NCI-H146 treated with DMSO at 0.1 percent for 48 hours (cell line): ENCODE results near the gene MRAS.
"Not testable (repeated sequence)": the region's sequence is repeated elsewhere in the genome, so short reads cannot be mapped to it uniquely, and the experiment has no call there.

ENCODE experiments used
- DNase-seq: peaks from one replicate; lab custom pipeline; 2025; ENCODE audit not compliant: unreplicated experiment; lab: John Stamatoyannopoulos, UW

Gene MRAS

DNA sequence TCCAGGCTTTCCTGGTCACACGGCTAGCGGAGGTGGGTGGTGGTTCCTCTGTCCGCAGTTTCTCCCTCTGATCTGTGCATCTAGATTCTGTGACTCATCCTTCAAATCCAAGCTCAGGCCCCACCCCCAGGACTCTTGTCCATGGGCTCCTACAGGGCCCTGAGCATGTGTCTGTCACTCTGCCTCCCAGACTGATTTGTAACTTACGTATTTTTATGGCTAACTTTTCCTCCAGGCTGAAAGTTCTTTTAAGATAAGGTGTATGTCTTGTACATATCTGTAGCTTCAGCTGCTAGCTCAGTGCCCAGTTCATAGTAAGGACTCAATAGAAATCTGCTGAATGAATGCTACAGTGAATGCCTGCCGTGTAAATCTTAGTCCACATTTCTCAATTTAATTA is 94.1 kb downstream of the MRAS start:
- no peak for DNase-seq

DNA sequence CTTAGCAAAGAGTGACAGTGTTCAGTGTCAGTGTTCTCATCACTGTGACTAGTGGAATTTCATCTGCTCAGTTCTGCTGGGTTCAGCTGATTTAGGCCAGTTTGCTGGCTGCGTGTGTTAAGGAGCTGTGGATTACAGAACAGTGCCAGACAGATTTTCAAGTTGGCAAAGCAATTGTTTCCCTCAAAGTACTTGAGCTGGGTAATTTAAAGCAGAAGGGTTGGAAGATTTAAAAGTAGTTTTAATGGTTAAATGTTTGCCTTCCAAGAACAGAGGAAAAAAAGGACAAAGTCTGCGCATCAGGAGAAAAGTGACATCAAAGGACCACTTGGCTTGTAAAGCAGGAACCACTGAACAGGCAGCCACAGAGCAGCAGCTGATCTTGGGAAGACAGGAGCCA is 94.7 kb downstream of the MRAS start:
- no peak for DNase-seq

DNA sequence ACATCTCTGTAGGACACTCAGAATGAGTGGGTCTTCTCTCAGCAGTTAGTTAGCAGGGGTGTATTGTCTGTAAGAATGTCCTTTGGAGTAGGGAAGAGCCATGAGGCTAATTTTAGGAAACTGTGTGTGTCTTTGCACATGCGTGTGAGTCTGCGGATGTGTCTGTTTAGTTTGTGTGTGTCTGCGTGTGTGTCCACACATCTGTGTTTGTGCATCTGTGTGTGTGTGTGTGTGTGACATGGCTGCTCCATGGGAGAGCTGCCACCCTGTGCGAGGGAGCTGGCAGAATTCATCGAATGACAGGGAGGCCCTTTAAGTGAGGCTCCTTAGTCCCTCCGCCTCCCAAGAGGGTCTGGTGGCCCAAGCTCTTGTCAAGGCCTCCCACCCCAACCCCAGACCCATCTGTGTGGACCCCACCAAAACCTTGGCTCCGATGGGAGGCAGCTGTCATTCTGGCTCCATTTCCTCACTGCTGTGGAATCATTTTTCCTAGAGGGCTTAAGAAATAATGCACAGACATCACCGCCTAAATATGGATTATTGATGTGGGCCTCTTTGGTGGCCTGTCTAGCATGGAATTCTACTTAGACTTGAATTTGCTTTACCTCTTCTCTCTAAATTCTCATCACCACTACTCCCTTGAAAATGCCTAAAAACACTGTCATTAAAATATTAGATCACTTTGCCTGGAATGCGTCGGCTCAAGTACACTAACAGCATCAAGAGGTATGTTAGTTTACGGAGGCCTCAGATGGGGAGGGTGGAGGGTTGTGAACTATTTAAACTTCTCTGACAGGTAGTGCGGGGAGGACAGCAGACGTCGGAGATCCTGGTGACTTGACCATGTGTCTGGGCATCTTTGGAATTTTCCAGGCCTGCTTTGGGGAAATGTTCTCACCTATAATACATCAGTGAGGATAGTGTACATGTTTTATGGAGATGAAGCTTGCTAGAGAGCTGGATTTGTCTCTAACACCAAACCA is 95.4 kb downstream of the MRAS start:
- no peak for DNase-seq

DNA sequence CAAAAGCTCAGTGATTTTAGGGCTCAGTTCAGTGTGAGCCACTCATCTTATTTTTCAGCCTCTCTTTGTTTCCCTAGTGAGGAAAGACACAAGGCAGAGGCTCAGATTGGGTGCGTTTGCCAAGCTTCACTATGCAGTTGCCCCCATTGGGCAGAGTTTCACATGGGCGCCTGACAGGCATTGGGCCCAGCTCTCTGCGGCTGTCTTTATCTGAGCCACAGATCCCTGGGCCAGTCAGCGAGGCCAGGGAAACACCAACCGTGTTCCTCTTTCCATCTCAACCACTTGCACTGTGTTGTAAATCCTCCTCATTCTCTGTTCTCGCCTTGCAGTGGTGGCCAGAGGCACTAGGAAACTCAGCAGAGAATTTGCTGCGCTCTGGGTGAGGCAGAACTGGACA is 96.9 kb downstream of the MRAS start:
- DNase-seq: no peak

DNA sequence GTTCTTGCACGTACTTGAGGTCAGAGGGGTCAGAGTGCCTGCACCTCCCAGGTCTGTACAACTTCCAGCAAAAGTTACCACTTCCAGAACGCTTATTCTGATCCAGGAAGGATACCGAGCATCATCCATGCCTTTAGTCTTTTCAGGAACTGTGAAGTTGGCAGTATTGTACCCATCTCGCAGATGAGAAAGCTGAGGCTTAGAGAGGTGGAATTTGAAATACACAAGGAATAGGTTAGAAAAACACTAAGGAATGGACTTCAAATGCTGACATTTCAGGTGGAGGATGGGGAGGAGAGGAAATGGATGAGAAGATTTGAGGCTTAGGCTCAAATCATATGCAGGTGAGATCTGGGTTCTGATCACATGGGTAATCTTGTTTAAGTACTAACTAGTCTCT is 97.3 kb downstream of the MRAS start:
- no peak for DNase-seq

DNA sequence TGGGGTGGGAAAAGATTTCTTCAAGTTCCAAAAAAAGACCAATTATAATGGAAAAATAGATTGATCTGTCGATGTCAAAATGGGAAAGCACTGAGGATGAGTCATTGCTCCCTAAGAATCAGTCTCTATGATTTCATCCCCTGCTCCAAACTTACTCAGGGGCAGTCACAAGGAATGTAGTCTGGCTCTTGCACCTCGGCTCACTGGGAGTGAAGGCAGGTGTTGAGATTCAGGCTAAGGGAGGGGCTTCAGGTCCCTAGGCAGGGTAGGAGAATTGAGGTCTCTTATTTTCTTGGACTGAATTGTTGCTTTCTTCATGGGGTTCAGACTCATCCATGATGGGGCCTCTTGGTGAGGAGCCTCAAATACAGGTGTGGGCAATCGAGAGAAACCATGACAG is 100.3 kb downstream of the MRAS start:
- no peak for DNase-seq

DNA sequence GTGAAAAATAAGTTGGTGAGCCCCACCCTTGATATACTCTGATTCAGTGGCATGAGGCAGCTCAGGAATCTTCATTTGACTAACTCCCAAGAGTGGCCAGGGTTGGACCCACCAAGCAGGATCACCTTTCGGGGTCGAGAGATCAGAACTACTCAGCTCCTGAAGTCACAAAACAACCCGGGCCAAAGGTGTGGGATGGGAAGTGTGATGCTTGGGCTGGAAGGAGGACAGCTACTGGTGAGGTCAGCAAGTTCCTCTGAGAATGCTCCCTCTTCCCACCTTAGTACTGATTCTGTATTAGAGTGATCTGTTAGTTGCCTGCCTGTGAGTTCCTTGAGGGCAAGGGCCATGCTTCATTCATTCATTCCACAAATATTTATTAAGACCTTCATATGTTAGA is 101.1 kb downstream of the MRAS start:
- no peak for DNase-seq

DNA sequence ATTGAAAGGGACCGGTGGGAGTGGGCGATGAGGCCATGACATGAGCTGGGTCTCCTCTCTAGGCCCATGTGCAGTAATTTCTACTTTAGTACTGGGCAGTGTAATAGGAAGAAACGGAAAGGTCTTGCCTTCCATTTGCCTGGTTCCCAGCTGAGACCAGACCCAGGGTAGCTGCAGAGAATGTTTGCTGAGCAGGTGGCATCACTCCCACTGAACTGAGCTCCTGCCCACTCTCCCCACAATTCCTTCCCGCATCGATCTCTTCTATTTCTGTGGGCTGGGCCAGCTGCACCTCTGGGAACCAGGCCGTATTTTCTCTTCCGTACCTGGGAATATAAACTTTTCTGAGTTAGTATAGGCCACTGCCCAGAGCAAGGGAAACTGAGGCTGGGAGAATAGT is 101.8 kb downstream of the MRAS start:
- no peak for DNase-seq

DNA sequence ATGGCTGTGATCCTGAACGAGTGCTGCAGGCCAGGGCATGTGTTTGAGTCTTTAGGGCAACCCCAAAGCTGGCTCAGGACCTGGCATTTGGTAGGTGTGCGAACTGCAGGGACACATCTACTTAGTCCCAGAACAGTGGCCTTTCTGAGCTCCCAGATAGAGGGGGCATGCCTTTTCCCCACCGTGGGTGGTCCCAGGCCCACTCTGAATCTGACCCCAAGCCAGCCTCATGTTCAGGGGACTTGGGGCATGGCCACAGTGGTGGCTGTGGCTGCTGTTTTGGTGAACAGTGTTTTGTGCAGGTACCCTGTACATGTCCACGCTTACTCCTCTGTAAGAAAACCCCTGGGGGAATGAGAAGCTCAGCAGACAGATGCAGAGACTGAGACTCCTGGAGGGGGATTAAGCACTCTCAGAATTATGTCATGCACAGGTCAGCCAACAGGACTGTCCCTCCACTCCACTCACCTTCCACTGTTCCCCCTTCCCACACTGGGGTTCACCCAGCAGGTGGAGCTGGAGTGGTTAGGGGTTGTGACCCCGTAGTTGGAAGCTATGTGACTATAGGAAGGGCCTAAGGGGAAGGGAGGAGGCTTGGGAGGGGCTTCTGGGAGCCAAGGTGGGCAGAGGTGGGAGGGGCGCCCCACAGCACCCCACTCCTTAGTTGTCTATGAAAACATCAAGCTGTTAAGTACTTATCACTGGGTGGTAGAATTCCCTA is 102.5 kb downstream of the MRAS start:
- DNase-seq: no peak

DNA sequence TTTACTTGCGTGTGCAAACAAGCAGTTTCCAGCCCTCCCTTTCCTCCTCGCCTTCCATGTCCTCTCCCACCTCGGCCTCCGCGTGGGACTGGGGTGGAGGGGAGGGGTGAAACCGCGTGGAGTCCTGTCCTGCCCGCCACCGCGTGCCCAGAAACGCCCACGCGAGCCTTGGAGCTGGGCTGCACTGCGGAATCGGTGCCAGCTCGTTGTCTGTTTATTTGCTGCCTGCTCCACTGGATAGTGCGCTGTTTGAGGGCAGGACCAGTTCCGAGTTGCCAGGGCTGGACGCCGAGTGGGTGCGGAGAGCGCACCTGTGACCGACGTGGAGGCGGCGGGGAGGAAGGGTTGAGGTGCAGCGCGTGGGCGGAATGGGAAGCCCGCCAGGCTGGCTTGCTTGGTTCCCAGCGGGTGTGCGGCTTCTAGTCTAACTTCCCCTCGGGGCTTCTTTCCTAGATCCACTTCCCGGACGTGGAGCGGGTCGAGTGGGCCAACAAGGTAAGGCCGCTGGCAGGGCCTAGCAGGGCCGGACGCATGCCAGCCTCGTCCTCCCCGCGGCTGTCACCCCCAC is 103.3 kb downstream of the MRAS start:
- DNase-seq: no peak

DNA sequence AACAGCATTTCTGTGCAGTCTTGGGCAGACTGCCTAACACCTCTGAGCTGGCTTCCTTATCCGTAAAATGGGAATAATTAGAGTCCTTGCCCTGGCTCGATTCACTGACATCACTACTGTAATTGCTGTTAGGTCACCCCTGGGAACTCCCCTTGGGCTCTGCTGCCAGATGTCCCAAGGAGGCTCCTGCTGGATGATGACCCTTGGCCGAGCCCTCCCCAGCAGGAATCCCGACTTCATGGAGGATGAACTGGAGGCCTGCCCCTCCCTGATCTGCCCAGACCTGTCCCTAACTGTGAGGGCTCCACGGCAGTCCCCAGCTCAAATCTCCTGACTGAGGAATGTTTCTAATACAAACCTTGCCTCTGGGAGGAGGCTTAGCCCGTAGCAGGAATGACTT is 104.1 kb downstream of the MRAS start:
- no peak for DNase-seq

DNA sequence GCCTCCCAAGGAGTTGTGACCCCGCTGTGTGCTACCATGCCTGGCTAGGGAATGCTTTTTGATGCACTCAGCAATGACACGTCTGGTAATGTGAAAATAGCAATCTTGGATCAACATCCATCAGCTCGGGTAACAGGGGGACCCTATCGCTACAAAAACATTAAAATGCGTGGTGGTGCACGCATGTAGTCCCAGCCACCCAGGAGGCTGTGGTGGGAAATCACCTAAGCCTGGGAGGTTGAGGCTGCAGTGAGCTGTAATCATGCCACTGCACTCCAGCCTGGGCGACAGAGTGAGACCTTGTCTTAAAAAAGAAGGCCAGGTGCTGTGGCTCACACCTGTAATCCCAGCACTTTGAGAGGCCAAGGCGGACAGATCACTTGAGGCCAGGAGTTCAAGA is 105.6 kb downstream of the MRAS start:
- DNase-seq: not testable (repeated sequence)
